ENCODE results near the gene ANKS1B. TPM values are rescaled to one million over a fixed set of nuclear protein-coding genes. Genes with fewer than 3 reads are reported as not detected.

The ANKS1B gene
- total RNA-seq, 1 experiment from 2014 or later, result 5.8 TPM

DNA sequence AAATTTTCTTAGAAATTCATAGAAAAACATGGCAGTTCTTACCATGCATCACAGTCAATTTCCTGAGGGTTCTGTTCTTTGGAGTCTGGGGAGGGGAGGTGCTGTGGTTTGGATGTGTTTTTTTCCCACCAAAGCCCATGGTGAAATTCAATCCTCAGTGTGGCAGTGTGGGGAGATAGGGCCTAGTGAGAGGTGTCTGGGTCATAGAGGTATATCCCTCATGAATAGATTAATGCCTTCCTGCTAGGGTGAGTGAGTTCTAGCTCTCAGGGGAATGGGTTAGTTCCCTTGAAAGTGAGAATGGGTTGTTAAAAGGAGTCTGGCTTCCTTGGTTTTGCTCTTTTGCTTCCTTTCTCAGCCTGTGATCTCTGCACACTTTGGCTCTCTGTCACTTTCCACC is 1061.9 kb downstream of the ANKS1B start (continued):
- no peak for TF ChIP-seq STAT6 (CRISPR knock-in tag; conservative IDR thresholded peaks at IDR 0.05; ENCODE audit: low read depth)
- no peak for TF ChIP-seq FOXP1 (CRISPR knock-in tag; IDR thresholded peaks at IDR 0.05; ENCODE audit: borderline replicate concordance)
- no peak for TF ChIP-seq RELA (CRISPR knock-in tag; IDR thresholded peaks at IDR 0.05; ENCODE audit: borderline replicate concordance)
- TF ChIP-seq ESRRA (CRISPR knock-in tag; IDR thresholded peaks at IDR 0.05; ENCODE audit: borderline replicate concordance), result no peak
- TF ChIP-seq JAZF1 (CRISPR knock-in tag; IDR thresholded peaks at IDR 0.05), result no peak
- TF ChIP-seq, protein P1, sequence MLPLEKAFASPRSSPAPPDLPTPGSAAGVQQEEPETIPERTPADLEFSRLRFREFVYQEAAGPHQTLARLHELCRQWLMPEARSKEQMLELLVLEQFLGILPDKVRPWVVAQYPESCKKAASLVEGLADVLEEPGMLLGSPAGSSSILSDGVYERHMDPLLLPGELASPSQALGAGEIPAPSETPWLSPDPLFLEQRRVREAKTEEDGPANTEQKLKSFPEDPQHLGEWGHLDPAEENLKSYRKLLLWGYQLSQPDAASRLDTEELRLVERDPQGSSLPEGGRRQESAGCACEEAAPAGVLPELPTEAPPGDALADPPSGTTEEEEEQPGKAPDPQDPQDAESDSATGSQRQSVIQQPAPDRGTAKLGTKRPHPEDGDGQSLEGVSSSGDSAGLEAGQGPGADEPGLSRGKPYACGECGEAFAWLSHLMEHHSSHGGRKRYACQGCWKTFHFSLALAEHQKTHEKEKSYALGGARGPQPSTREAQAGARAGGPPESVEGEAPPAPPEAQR (CRISPR knock-in tag; IDR thresholded peaks at IDR 0.05), result no peak
- TF ChIP-seq IRF2 (CRISPR knock-in tag; IDR thresholded peaks at IDR 0.05; ENCODE audit: borderline replicate concordance, low read depth), result no peak
- TF ChIP-seq ERG (CRISPR knock-in tag; IDR thresholded peaks at IDR 0.05), result no peak
- no peak for TF ChIP-seq NFATC4 (CRISPR knock-in tag; IDR thresholded peaks at IDR 0.05)
- no peak for TF ChIP-seq ZNF232 (CRISPR knock-in tag; IDR thresholded peaks at IDR 0.05)
- TF ChIP-seq ZNF416 (CRISPR knock-in tag; IDR thresholded peaks at IDR 0.05), result no peak
- TF ChIP-seq SMAD3 (CRISPR knock-in tag; IDR thresholded peaks at IDR 0.05; ENCODE audit: borderline replicate concordance), result no peak

DNA sequence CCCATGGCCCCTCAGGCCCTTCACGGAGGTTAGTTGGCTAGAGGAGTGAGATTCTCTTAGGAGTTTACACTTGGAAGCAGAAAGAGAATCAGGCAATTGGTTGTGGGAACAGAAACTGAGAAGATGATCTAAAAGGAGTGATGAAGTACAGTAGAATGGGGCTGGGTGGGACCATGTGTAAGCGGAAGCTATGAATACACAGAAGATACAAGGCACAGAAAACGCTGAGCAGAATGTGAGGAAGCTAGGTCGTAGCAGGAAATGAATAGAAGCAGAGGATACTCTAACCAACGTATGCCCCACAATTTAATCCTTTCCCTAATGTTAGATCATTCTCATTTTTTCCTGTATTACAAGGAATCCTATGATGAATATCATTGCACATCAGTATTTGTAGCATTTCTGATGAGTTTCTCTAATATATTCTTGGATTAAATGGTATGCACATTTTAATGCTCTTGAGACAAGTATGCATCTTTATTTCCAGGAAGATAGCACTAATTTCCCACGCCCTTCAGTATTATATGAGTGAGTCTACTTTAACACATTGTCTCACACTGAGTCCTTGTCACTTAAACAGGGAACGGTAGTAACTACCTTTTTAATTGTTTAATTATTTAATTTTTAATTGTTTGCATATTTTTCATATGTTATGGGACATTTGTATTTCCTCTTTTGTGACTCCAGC is 1066.4 kb downstream of the ANKS1B start:
- Mint-ChIP-seq H3K4me1 (no peaks in the 10 kb centered on the region), H3K27me3 (ENCODE audit: low read depth) (no peaks in the 10 kb centered on the region; the same call in 1 of the 2 replicates), H3K36me3 (no peaks in the 10 kb centered on the region), H3K9me3 (no peaks in the 10 kb centered on the region), H3K4me3 (no peak overlapping the region), H3K27ac (no peak overlapping the region)
- ATAC-seq, result no peak
- DNase-seq (ENCODE audit: low spot score), result no peak
- TF ChIP-seq MXD4 (CRISPR knock-in tag; IDR thresholded peaks at IDR 0.05; ENCODE audit: borderline replicate concordance) (no peak), JAZF1 (CRISPR knock-in tag; IDR thresholded peaks at IDR 0.05) (no peak), FOXP1 (CRISPR knock-in tag; IDR thresholded peaks at IDR 0.05; ENCODE audit: borderline replicate concordance) (no peak), PREB (CRISPR knock-in tag; IDR thresholded peaks at IDR 0.05; ENCODE audit: borderline replicate concordance) (no peak)
- TF ChIP-seq, protein P2, sequence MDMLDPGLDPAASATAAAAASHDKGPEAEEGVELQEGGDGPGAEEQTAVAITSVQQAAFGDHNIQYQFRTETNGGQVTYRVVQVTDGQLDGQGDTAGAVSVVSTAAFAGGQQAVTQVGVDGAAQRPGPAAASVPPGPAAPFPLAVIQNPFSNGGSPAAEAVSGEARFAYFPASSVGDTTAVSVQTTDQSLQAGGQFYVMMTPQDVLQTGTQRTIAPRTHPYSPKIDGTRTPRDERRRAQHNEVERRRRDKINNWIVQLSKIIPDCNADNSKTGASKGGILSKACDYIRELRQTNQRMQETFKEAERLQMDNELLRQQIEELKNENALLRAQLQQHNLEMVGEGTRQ (CRISPR knock-in tag; IDR thresholded peaks at IDR 0.05), result no peak
- ChIA-PET POLR2A (no interaction called here), CTCF (no interaction called here)

- ATAC-seq, result no peak
- TF ChIP-seq ZNF423 (CRISPR knock-in tag; IDR thresholded peaks at IDR 0.05) (no peak), CREB1 (CRISPR knock-in tag; IDR thresholded peaks at IDR 0.05) (no peak), ESRRA (CRISPR knock-in tag; IDR thresholded peaks at IDR 0.05; ENCODE audit: borderline replicate concordance) (no peak), TP53 (CRISPR knock-in tag; IDR thresholded peaks at IDR 0.05) (no peak)
- TF ChIP-seq, protein P3, sequence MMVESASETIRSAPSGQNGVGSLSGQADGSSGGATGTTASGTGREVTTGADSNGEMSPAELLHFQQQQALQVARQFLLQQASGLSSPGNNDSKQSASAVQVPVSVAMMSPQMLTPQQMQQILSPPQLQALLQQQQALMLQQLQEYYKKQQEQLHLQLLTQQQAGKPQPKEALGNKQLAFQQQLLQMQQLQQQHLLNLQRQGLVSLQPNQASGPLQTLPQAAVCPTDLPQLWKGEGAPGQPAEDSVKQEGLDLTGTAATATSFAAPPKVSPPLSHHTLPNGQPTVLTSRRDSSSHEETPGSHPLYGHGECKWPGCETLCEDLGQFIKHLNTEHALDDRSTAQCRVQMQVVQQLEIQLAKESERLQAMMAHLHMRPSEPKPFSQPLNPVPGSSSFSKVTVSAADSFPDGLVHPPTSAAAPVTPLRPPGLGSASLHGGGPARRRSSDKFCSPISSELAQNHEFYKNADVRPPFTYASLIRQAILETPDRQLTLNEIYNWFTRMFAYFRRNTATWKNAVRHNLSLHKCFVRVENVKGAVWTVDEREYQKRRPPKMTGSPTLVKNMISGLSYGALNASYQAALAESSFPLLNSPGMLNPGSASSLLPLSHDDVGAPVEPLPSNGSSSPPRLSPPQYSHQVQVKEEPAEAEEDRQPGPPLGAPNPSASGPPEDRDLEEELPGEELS (CRISPR knock-in tag; IDR thresholded peaks at IDR 0.05), result no peak
- TF ChIP-seq, protein P2 (CRISPR knock-in tag; IDR thresholded peaks at IDR 0.05), result no peak
- TF ChIP-seq, protein P1 (CRISPR knock-in tag; IDR thresholded peaks at IDR 0.05), result no peak
- no peak overlapping the region for H3K27ac Mint-ChIP-seq
- no peaks in the 10 kb centered on the region for H3K27me3 Mint-ChIP-seq (ENCODE audit: low read depth)
- DNase-seq (ENCODE audit: low spot score), result no peak
- H3K4me1 Mint-ChIP-seq, result no peaks in the 10 kb centered on the region
- H3K9me3 Mint-ChIP-seq, result no peaks in the 10 kb centered on the region
- CTCF ChIA-PET, result no interaction called here
- POLR2A ChIA-PET, result no interaction called here
- no peak overlapping the region for H3K4me3 Mint-ChIP-seq
- H3K36me3 Mint-ChIP-seq, result no peaks in the 10 kb centered on the region
These were observed 1068.6 kb downstream of the ANKS1B start for GRCh38 chr12:98916106-98916505.
